Measurements from ENCODE around the gene GNB3.

GNB3 gene

GRCh38 chr12:6846316-6846869, 5.7 kb downstream of the GNB3 start:
- Histone ChIP-seq H3K79me2 (ENCODE audit: insufficient read depth, low read depth) (peaks cover 19% of the 10 kb centered on the region), H3K4me2 (no peak overlapping the region), H4K20me1 (ENCODE audit: insufficient read depth) (no peaks in the 10 kb centered on the region), H2AFZ (ENCODE audit: low read depth) (no peak overlapping the region), H3K27ac (no peak overlapping the region), H3K9ac (no peak overlapping the region), H3K36me3 (ENCODE audit: insufficient read depth) (no peaks in the 10 kb centered on the region), H3K4me1 (ENCODE audit: low read depth, poor library complexity, severe bottlenecking) (peaks cover 13% of the 10 kb centered on the region), H3K4me3 (IDR thresholded peaks at IDR 0.05; ENCODE audit: insufficient read depth, low read depth, low read length) (no peak overlapping the region), H3K27me3 (ENCODE audit: insufficient read depth, low read depth) (no peaks in the 10 kb centered on the region)
- TF ChIP-seq CTCF (conservative IDR thresholded peaks at IDR 0.05; ENCODE audit: low read depth, low read length): no peak

- Histone ChIP-seq H3K27me3 (ENCODE audit: insufficient read depth, low read depth) (no peaks in the 10 kb centered on the region), H3K36me3 (ENCODE audit: insufficient read depth) (no peaks in the 10 kb centered on the region), H4K20me1 (ENCODE audit: insufficient read depth) (no peaks in the 10 kb centered on the region), H3K79me2 (ENCODE audit: insufficient read depth, low read depth) (peaks cover 19% of the 10 kb centered on the region), H3K4me2 (no peak overlapping the region), H3K4me3 (IDR thresholded peaks at IDR 0.05; ENCODE audit: insufficient read depth, low read depth, low read length) (no peak overlapping the region), H3K27ac (no peak overlapping the region), H3K4me1 (ENCODE audit: low read depth, poor library complexity, severe bottlenecking) (peaks cover 13% of the 10 kb centered on the region), H2AFZ (ENCODE audit: low read depth) (no peak overlapping the region), H3K9ac (no peak overlapping the region)
- no peak for TF ChIP-seq CTCF (conservative IDR thresholded peaks at IDR 0.05; ENCODE audit: low read depth, low read length)
These were observed 7.0 kb downstream of the GNB3 start for GRCh38 chr12:6847676-6848075.

- Histone ChIP-seq H3K4me2 (peak overlapping the region; percentile 95; the same call in 1 of the 2 replicates), H3K4me1 (ENCODE audit: low read depth, poor library complexity, severe bottlenecking) (peaks cover 23% of the 10 kb centered on the region), H3K36me3 (ENCODE audit: insufficient read depth) (no peaks in the 10 kb centered on the region), H3K27ac (no peak overlapping the region), H4K20me1 (ENCODE audit: insufficient read depth) (no peaks in the 10 kb centered on the region), H2AFZ (ENCODE audit: low read depth) (no peak overlapping the region), H3K9ac (no peak overlapping the region), H3K79me2 (ENCODE audit: insufficient read depth, low read depth) (peaks cover 27% of the 10 kb centered on the region), H3K4me3 (IDR thresholded peaks at IDR 0.05; ENCODE audit: insufficient read depth, low read depth, low read length) (no peak overlapping the region), H3K27me3 (ENCODE audit: insufficient read depth, low read depth) (no peaks in the 10 kb centered on the region)
- no peak for TF ChIP-seq CTCF (conservative IDR thresholded peaks at IDR 0.05; ENCODE audit: low read depth, low read length)
These were observed 8.7 kb downstream of the GNB3 start for GRCh38 chr12:6849427-6849826.

- H4K20me1 ChIP-seq (ENCODE audit: insufficient read depth): no peaks in the 10 kb centered on the region
- no peak overlapping the region for H3K4me3 ChIP-seq (IDR thresholded peaks at IDR 0.05; ENCODE audit: insufficient read depth, low read depth, low read length)
- peak overlapping the region; percentile 18; the same call in 1 of the 2 replicates for H3K9ac ChIP-seq
- H3K79me2 ChIP-seq (ENCODE audit: insufficient read depth, low read depth): peaks cover 34% of the 10 kb centered on the region
- H3K27me3 ChIP-seq (ENCODE audit: insufficient read depth, low read depth): no peaks in the 10 kb centered on the region
- no peaks in the 10 kb centered on the region for H3K36me3 ChIP-seq (ENCODE audit: insufficient read depth)
- peak overlapping the region; percentile 95 for H3K4me2 ChIP-seq
- no peak overlapping the region for H3K27ac ChIP-seq
- H3K4me1 ChIP-seq (ENCODE audit: low read depth, poor library complexity, severe bottlenecking): peaks cover 29% of the 10 kb centered on the region
- H2AFZ ChIP-seq (ENCODE audit: low read depth): no peak overlapping the region
- no peak for TF ChIP-seq CTCF (conservative IDR thresholded peaks at IDR 0.05; ENCODE audit: low read depth, low read length)
These were observed 9.3 kb downstream of the GNB3 start for GRCh38 chr12:6849976-6850560.
